Measurements from ENCODE around the gene SOX6. TPM values are rescaled to one million over a fixed set of nuclear protein-coding genes. Genes with fewer than 3 reads are reported as not detected.

SOX6 gene
- polyA plus RNA-seq, 3 donors: not detected

- Histone ChIP-seq H3K4me2 (replicated peaks; ENCODE audit: extremely low read depth, low read length, poor library complexity, severe bottlenecking) (no peak overlapping the region), H3K79me2 (ENCODE audit: insufficient read depth, low read length) (no peaks in the 10 kb centered on the region), H4K20me1 (ENCODE audit: insufficient read depth, low read length) (no peaks in the 10 kb centered on the region), H3K27ac (ENCODE audit: low read depth in 1 of 2, low read length in 2 of 2) (no peak overlapping the region), H2AFZ (ENCODE audit: insufficient read depth, low read depth, low read length, poor library complexity, severe bottlenecking) (no peak overlapping the region), H3K27me3 (ENCODE audit: control insufficient read depth in 2 of 2, insufficient read depth in 2 of 2, low read length in 2 of 2) (no peaks in the 10 kb centered on the region), H3K9me3 (replicated peaks in 1 of 2; ENCODE audit: control insufficient read depth in 1 of 2, insufficient read depth in 1 of 2, low read length in 2 of 2) (no peaks in the 10 kb centered on the region), H3K9ac (ENCODE audit: insufficient read depth, low read length, poor library complexity, severe bottlenecking) (no peak overlapping the region), H3K36me3 (replicated peaks in 1 of 2; ENCODE audit: control insufficient read depth in 1 of 2, insufficient read depth in 2 of 2, low read length in 2 of 2) (no peaks in the 10 kb centered on the region), H3K4me1 (ENCODE audit: control insufficient read depth in 1 of 2, insufficient read depth in 2 of 2, low read length in 2 of 2) (peaks cover 10 to 15% of the 10 kb centered on the region in 2 donors), H3K4me3 (replicated peaks in 1 of 3; ENCODE audit: low read depth in 2 of 3, low read length in 3 of 3) (no peak overlapping the region)
- Mint-ChIP-seq H3K4me3 (no peak overlapping the region), H3K36me3 (no peaks in the 10 kb centered on the region), H3K9me3 (peaks cover 0 to 3% (median 0%) of the 10 kb centered on the region in 7 donors), H3K27ac (peak overlapping the region in 1 of 7 donors; percentile 40), H3K27me3 (ENCODE audit: low read depth in 3 of 3) (peaks cover 0 to 3% (median 2%) of the 10 kb centered on the region in 3 donors), H3K4me1 (peaks cover 16% of the 10 kb centered on the region)
- DNase-seq: no peak
- no peak for TF ChIP-seq CTCF (IDR thresholded peaks at IDR 0.05)
- WGBS (ENCODE audit: insufficient coverage): 100% methylated on average over 3 of the region's 7 CpGs
- intact Hi-C loops (cut with micrococcal nuclease): no loop called here
These were observed 390.6 kb downstream of the SOX6 start for GRCh38 chr11:15965562-15966250.

GRCh38 chr11:15963266-15963665, 393.1 kb downstream of the SOX6 start:
- H3K4me2 ChIP-seq (replicated peaks; ENCODE audit: extremely low read depth, low read length, poor library complexity, severe bottlenecking): no peak overlapping the region
- H2AFZ ChIP-seq (ENCODE audit: insufficient read depth, low read depth, low read length, poor library complexity, severe bottlenecking): no peak overlapping the region

More at GRCh38 chr11:15963266-15963665, 393.1 kb downstream of the SOX6 start:
- Mint-ChIP-seq H3K4me1 (peaks cover 6% of the 10 kb centered on the region), H3K4me3 (no peak overlapping the region), H3K27me3 (ENCODE audit: low read depth in 3 of 3) (peaks cover 0 to 3% (median 2%) of the 10 kb centered on the region in 3 donors), H3K9me3 (peaks cover 0 to 3% (median 0%) of the 10 kb centered on the region in 7 donors), H3K27ac (no peak overlapping the region), H3K36me3 (no peaks in the 10 kb centered on the region)
- H3K4me1 ChIP-seq (ENCODE audit: control insufficient read depth in 1 of 2, insufficient read depth in 2 of 2, low read length in 2 of 2): peaks cover 2 to 3% of the 10 kb centered on the region in 2 donors
- no peaks in the 10 kb centered on the region for H3K27me3 ChIP-seq (ENCODE audit: control insufficient read depth in 2 of 2, insufficient read depth in 2 of 2, low read length in 2 of 2)
- H3K79me2 ChIP-seq (ENCODE audit: insufficient read depth, low read length): no peaks in the 10 kb centered on the region
- intact Hi-C loops (cut with micrococcal nuclease): no loop called here
- H3K36me3 ChIP-seq (replicated peaks in 1 of 2; ENCODE audit: control insufficient read depth in 1 of 2, insufficient read depth in 2 of 2, low read length in 2 of 2): no peaks in the 10 kb centered on the region
- WGBS (ENCODE audit: insufficient coverage): 95% methylated on average over 1 of the region's 1 CpG
- H4K20me1 ChIP-seq (ENCODE audit: insufficient read depth, low read length): no peaks in the 10 kb centered on the region
- no peak for TF ChIP-seq CTCF (IDR thresholded peaks at IDR 0.05)
- no peak overlapping the region for H3K27ac ChIP-seq (ENCODE audit: low read depth in 1 of 2, low read length in 2 of 2)
- no peak overlapping the region for H3K4me3 ChIP-seq (replicated peaks in 1 of 3; ENCODE audit: low read depth in 2 of 3, low read length in 3 of 3)
- DNase-seq: no peak
- H3K9me3 ChIP-seq (replicated peaks in 1 of 2; ENCODE audit: control insufficient read depth in 1 of 2, insufficient read depth in 1 of 2, low read length in 2 of 2): no peaks in the 10 kb centered on the region
- H3K9ac ChIP-seq (ENCODE audit: insufficient read depth, low read length, poor library complexity, severe bottlenecking): no peak overlapping the region
